HG03460 (cell line): ENCODE measurements around the gene NAPEPLD.
"Not testable (repeated sequence)": the region's sequence is repeated elsewhere in the genome, so short reads cannot be mapped to it uniquely, and the experiment has no call there.

ENCODE experiments used
- ATAC-seq: cut with Tn5 transposase; IDR thresholded peaks from one replicate; pipeline ENCODE4 v1.9.1; 2021; ENCODE audit not compliant: unreplicated experiment

The NAPEPLD gene

DNA sequence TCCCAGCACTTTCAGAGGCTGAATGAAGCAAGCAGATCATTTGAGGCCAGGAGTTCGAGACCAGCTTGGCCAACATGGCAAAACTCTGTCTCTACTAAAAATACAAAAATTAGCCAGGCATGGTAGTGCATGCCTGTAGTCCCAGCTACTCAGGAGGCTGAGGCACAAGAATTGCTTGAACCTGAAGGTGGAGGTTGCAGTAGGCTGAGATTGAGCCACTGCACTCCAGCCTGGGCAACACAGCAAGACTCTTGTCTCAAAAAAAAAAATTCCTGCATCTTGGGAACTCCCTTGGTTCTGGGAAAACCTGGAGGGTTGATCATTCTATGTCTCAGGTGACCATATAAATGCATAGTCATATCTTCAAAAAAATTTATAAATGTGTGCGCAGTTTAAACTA is 4.1 kb downstream of the NAPEPLD start:
- not testable (repeated sequence) for ATAC-seq

DNA sequence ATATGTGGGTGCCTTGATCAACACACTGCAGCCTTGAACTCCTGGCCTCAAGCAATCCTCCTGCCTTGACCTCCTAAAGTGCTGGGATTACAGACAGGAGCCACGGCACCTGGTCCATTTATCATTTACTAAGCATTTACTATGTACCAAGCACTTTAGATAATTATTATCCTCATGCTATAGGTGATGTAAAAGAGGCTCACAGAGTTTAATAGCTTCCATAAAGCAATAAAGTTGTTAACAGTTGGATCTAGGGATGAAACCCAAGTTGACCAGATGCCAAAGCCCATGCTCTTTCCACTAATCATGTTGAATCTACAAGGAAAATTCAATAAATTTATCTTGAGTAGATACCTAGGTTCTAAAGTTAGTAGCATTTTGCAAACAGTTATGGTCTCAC is 5.0 kb downstream of the NAPEPLD start:
- ATAC-seq = no peak

DNA sequence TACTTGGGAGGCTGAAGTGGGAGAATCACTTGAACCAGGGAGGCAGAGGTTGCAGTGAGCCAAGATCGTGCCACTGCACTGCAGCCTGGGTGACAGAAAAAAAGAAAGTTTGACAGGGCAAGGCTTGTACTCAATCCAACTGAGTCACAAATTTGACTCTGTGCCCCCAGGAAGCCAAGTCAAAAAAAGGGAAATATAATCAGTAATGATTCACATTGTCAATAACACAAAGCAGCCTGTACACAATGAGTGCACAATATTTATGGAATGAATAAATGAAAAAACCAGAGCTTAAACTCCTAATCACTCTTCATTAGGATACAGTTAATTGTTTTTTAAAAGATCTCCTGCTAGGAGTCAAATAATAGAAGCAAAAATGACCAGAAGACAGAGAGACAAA is 6.4 kb downstream of the NAPEPLD start:
- no peak for ATAC-seq

DNA sequence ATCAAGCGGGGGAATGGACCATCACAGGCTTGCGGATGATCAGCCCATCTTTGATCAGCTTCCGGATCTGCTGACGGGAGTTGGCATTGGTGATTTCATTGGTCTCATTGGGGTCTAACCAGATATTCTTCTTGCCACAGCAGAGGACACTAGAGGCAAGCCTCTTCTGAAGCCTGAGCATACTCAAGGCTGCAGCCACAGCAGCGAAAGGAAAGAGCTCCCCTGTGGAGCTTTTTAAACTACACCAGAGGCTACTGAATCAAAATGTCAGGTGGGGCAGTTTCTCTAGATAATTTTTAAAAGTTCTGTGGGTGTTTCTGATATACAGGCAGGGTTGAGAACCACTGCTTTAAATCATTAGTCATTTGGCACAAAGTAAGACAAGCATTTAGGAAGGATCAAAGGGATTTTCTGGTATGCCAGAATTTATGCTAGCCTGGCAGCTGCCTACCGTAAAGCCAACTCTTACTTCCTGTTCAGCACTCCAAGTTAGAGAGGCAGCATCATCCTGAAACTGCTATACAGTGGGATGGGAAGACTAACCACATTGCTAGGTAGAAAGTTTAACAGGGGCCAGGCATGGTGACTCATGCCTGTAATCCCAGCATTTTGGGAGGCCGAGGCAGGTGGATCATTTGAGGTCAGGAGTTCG is 7.0 kb downstream of the NAPEPLD start:
- no peak for ATAC-seq

DNA sequence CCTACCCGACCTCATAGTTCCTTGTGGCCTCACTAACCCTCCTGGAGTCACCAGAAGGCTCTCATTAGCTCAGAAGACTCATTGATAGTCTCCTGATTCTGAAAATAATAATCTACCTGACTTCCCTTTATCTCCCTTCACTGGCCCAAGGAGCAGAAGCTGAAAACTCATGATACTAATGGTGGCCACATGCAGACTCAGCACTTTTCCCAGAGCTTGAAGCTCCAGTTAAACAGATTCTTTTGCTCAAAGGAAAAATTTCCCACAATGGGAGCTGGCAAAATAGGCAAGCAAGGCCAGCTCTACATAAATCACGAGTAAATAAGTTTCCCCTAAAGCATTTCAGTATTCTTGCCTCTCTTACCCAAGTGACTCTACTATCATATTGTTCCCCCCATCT is 8.2 kb downstream of the NAPEPLD start:
- no peak for ATAC-seq

DNA sequence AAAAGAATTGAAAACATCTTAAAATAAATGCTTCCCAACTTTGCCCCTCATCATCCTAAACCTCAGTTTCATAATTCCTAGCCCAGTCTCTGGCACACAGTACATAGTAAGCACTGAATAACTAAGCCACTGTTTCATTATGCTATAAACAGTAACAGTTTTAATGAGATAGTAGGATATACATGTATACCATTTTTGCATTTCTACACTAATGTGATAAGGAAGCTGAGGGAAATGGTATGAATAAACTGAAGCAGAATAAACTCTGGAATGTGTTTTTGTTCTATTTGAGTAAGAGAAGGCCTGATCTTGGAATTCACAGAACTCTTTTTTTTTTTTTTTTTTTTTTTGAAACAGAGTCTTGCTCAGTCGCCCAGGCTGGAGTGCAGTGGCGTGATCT is 8.8 kb downstream of the NAPEPLD start:
- no peak for ATAC-seq

DNA sequence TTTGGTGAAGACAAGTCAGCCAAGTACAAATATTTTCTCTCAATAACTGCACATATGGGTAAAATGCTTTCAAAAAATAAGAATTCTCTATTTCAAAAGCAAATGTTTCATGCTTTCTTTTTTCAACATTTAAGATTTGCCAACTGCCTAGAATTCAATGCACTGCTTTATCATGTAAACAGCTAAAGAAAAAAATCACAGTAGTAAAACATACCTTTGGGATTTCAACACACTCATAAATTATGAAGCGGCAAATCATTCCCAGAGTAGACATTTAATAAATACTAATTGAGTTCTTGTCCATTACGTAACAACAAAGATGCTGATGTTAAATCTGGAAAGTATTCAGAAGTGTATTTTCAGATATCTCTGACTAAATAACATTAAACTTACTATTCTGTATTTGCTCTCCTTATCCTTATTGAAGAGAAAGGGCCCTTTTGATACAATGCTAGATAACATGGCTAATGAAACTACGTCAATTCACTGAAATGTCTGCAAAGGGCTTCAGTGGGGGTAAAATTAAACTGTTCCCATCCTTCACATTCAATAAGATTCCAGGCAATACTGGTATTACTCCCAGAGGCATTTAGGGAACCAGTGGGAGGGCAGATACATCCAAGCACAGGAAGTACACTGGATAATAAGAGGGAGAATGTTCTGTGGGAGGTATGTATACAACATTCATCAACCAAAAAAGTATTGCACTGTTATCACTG is 13.9 kb downstream of the NAPEPLD start:
- no peak for ATAC-seq

DNA sequence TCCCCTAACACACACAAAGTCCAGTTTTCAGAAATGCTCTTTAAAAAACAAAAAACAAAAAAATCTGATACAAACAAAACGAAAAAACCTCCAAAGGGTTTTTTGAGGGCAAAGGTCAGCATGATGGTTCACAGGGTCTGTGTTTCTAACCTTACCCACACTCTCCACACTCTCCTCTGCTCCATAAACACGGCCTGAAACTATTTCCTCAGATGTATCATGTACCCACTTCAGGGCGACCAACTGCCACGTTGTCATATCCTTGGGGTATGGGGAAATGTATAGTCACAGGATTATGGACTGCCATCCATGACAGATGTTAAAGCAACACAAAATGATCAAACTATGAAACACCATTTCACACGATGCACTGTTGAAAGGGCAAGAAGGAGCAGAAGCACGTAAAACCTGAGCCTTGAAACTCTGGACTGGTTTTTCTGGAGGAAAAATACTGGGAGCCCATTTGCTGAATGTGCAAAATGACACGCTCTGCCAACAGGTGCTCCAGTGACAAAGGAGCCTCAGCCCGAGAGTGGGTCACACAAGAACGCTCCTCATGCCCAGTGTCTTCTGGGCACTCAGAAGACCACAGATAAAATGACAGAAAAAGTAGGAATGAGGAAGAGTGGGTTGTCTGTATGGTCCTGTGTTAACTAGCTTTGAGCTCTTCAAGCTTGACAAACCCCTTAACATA is 15.8 kb downstream of the NAPEPLD start:
- ATAC-seq = no peak

DNA sequence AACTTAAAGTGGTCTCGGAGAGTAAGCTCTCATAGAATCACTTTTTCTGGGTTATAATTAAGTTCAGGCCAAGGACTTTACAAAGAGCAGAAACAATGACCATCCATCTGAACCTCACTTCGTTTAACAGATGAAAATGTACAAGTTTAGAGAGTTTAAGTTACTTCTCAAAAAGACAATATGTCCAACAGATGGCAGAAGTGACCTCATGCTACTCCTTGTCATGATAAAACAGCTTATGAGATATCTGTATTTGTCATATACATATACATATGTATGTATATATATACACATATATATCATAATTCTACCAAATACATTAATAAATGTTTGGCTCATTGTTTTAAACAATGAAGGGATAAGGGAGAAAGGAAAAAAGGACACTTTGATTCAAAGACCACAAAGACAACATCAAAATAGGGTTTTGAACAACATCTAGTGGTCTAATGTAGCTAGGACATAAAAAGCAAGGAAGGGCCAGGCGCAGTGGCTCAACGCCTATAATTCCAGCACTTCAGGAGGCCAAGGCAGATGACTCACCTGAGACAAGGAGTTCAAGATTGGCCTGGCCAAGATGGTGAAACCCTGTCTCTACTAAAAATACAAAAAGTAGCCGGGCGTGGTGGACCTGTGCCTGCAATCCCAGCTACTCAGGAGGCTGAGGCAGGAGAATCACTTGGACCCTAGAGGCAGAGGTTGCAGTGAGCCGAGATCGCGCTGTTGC is 17.8 kb downstream of the NAPEPLD start:
- ATAC-seq = no peak

DNA sequence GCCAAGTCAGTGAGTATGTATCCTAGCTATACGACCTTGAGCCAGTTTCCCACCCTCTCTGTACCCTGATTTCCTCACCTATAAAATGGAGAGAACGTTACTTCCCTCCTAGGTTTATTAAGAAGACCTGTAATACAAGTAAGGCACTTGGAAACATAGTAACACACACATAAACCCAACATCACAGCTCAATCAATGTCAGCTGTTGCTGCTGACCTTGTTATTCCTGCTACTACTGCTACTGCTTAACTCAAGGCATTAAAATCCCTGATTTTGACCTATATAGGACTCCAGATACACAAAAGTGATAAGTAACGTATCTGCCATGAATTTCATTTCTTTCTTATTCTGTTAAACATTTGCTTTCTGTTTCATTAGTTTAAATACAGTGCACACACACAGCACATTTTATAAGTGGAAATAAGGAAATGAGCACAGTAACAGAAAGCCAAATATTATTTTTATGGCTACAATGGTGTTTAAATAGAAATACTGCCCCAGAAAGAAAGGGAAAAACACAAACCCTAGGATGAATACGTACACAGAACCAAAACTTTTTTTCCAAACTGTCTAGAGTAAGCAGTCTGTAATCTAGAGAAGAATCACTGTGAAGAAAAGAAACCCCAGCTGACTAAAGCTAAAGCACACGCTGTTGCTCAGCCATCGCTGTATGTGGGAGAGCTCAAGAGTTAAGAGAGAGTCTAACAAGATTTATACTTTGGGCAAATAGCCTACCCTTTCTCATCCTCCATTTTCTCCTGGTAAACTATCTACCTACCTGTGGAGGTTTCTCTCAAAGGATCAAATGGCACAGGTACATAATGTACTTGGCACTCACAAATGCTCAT is 19.0 kb downstream of the NAPEPLD start:
- no peak for ATAC-seq

DNA sequence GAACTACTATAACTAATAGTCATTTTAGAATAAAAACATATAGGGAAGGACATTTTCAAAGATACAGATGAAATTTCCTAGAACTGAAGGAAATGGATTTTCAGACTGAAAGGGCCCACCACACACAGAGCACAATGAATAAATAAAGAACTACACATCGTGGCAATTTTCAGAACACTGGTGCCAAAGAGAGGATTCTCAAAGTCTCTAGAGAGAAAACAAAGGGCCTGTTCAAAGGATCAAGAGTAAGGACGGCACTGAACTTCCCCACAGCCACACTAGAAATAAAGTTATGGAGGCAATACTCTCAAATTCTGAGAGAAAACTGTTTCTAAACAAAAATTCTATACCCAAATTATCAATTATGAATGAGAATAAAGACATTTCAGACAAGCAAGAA is 21.9 kb downstream of the NAPEPLD start:
- ATAC-seq = no peak

DNA sequence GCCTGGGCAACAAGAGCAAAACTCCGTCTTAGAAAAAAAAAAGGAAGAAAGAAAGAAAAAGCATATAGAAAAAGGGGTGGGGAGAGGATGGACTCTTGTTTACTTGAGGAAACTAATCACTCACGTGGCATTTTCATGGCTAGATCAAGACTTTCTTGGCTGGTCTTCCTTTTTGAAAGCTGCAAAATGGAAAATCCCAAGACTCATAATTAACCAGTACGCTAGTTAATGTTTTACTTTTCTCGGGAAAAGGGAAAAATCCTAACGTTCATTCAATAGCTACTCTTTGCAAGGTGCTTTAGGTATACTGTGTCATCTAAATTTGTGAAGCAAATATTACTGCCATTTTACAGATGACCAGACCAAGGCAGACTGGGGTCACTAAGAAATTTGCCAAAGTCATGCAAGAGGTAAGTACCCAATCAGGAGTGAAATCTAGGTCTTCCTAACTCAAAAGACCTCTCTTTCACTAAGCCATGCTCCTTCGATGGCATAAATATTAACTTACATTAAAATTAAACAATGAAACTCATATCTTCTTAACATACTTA is 24.4 kb downstream of the NAPEPLD start:
- no peak for ATAC-seq

DNA sequence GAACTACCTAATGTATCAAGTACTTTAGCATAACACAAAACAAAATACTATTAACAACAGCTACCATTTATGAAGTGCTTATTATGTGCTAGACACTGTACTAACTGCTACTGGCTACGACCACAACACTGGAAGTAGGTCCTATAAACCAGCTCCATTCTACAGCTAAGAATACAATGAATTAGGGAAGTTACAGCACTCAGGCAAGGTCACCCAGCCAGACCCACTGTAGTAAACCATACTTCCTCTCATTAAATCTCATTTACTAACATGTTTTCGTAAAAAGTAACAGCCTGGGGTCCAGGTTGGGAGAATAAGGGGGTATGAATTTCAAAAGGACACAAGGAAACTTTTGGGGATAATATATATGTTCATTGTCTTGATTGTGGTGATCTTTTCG is 25.4 kb downstream of the NAPEPLD start:
- no peak for ATAC-seq

DNA sequence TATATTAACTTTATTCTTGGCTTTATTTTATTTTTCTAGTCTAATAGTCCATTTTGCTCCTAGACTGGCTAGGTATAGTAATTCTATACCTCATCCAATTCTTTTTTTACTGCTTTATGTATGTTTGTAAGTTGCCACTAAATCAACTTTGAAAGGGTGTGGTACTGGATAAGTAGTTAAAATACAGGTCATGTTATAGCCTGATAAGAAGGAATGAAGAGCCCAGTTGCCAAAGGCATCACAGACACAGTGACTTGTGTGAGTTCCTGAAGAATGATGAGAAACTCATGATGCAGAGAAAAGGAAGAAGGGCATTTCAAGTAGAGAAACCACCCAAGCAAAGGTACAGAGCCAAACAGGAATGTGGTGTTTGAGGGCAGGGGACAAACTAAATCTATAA is 27.3 kb downstream of the NAPEPLD start:
- ATAC-seq = no peak

DNA sequence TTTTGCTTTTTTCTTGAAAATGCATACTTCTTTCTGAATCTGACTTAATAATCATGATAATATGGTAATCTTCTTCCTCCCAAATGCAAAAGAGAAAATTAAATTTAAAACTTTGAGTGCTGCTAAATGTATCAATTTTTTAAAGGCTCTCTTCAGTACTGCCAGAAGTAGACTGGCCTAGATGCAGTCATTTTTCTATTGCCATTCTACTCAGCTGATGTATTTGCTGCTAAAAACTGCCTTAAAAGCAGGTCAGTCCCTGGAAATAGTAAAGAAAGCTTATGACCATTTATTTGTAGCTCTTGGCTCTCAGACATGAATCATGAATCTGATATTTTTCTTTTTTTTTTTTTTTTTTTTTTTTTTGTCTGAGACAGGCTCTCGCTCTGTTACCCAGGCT is 28.5 kb downstream of the NAPEPLD start:
- no peak for ATAC-seq

DNA sequence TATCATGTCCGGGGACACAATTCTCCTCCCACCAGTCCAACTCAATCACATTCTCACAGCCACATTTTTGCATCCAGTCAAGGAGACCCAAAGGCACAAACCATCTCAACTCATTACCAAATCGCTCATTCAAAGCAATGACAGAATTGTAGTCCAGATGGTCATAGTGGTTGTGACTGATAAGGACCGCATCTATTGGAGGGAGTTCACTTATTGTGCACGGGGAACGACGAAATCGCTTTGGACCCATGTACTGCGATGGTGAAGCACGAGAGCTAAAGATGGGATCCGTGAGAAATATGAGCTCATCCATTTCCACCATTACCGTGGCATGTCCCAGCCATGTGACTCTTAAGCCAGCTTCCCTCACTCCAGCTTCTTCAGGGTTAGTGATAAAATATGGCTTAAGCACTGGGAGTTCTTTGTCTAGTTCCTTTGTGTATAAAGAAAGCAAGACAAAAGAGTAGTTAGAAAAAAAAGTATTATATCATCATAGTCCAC is 29.1 kb downstream of the NAPEPLD start:
- ATAC-seq = no peak

DNA sequence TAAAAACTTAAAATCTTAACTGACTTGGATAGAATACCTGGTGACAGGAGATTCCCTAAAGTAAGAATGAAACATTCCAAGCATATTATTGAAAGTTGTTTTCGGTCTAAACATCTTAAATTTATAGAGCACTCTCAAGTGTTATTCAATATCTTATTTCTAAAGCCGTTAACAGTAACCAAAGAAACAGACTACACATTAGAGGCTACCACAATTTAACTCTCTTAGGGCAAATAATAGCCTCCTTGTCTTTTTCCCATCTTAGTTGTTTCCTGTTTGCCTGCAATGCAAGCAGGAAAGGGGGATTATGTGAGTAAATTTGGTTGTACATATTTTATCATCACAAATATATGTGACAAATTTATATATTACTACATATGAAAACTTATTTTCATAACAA is 31.4 kb downstream of the NAPEPLD start:
- ATAC-seq = no peak

DNA sequence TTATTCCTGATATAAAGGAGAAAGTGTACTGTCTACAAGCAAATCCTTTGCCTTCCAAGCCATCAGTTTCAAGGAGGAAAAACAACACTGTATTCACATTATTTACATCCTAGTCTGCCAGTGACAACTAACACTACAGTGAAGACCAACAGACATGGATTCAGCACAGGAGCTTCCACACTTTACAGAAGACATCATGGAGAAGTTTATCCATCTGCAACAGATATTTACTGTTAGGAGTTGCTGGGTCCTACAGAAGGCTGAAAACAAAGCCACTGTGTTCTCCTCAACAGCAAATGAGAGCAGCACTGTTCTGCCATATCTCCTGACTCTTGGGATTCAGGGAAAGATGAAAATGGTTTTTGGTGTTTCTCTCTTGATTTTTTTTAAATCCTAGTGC is 31.9 kb downstream of the NAPEPLD start:
- ATAC-seq = no peak

DNA sequence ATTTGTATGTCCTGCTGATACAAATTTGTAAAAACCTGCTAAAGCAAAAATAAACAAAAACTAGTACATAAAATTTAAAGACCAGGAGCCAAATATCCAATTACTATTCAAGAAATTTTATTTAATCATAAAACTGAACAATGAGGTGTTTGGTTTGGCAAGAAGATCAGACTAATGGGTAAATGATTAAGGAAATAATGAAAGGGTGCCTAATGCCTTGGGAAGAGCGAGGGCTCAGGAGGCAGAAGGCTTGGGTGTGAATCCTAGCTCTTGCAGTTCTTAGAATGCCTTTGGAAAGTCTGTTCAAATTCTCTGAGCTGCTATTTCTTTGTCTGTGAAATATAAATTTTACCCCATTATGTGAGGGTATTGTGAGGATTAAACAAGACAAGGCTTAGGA is 32.4 kb downstream of the NAPEPLD start:
- ATAC-seq = no peak

DNA sequence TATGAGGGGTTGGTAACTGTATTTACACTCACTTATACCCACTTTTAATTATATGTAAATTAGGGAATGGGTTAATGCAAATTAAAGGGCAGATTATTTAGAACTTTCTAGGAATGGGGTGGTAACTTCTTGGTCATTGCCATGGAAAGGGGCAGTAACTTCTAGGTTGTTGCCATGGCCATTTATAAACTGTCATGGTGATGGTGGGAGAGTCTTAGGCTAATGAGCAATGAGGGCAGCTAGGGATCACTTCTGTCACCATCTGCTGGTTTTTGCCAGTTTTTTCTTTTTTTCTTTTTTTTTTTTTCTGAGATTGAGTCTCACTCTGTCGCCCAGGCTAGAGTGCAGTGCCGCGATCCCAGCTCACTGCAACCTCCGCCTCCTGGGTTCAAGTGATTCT is 33.1 kb downstream of the NAPEPLD start:
- ATAC-seq = no peak
